Mucosa of stomach (tissue), 1 donor: ENCODE data around the gene CDK2AP2.

ENCODE experiments used
- H3K27me3 ChIP-seq: one replicate; pipeline ENCODE4 v1.7.0; 2013; ENCODE audit warnings: mild to moderate bottlenecking, low read length; ENCODE audit not compliant: control insufficient read depth, insufficient read depth
- H3K36me3 ChIP-seq: one replicate; pipeline ENCODE4 v1.7.0; 2013; ENCODE audit warnings: low read length; ENCODE audit not compliant: control insufficient read depth, insufficient read depth
- H3K4me1 ChIP-seq: one replicate; pipeline ENCODE4 v1.7.0; 2013; ENCODE audit warnings: mild to moderate bottlenecking, low read length; ENCODE audit not compliant: control insufficient read depth, insufficient read depth
- H3K4me3 ChIP-seq: one replicate; pipeline ENCODE4 v1.7.0; 2013; ENCODE audit warnings: low read length
- H3K9ac ChIP-seq: one replicate; pipeline ENCODE4 v1.7.0; 2013; ENCODE audit warnings: mild to moderate bottlenecking, low read length, moderate library complexity
- H3K9me3 ChIP-seq: one replicate; pipeline ENCODE4 v1.7.0; 2013; ENCODE audit warnings: mild to moderate bottlenecking, low read length, moderate library complexity; ENCODE audit not compliant: control insufficient read depth
- donor health status: Pancreatic carcinoma.

Gene CDK2AP2

GRCh38 chr11:67499808-67500483 is 8.0 kb downstream of the CDK2AP2 start:
- H3K4me3 ChIP-seq, result no peak overlapping the region
- H3K4me1 ChIP-seq, result peaks cover 8% of the 10 kb centered on the region
- H3K27me3 ChIP-seq, result no peaks in the 10 kb centered on the region
- no peaks in the 10 kb centered on the region for H3K9me3 ChIP-seq
- no peaks in the 10 kb centered on the region for H3K36me3 ChIP-seq
- no peak overlapping the region for H3K9ac ChIP-seq

DNA sequence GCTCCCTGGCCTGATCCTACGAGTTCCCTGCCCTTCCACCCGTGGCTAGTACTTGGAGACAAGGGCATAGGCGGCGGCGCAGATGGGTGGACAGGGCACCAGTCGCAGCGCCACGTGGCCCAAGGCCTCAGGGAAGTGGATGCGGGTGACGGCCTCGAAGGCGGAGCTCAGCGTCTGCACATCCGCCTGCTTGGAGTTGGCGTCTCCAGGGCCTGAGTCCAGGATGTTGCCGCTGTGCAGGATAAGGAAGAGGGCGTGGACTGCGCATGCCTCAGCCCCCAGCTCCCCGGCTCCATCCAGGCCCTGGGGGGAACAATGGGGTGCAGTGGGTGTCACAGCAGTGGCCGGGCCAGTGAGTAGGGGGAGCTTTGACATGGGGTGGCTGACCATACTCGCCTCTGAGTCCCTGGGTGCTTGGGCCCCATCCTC is 9.4 kb downstream of the CDK2AP2 start:
- no peak overlapping the region for H3K9ac ChIP-seq
- peaks cover 3% of the 10 kb centered on the region for H3K4me1 ChIP-seq
- no peak overlapping the region for H3K4me3 ChIP-seq
- H3K27me3 ChIP-seq, result no peaks in the 10 kb centered on the region
- H3K9me3 ChIP-seq, result no peaks in the 10 kb centered on the region
- no peaks in the 10 kb centered on the region for H3K36me3 ChIP-seq

DNA sequence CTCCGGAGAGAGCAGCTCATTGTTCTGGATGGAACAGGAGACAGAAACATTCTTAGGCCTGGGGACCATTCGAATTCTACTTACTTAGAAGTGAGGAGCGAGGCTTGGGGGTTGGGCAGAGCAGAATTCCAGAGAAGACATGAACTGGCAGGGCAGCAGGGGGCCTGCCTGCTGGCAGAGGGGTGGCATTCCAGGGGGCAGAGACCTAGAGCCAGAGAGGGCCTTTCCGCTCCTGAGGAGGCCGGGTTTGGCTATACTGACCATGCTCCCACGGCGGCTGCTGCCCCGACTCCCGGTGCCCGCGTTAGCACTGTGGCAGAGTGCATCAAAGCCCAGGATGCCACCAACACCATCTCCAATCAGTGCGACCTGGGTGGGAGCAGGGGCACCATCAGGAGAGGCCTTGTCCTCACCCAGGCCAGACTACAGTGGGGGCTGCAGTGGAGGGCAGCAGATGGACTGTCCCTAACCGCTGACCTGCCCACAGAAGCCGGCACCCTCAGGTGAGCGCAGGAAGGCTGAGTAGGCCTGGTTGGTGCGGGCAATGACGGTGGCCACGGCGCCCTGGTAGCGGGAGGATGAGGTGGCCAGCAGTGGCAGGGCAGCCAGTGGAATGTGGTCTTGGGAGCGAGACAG is 10.2 kb downstream of the CDK2AP2 start:
- no peaks in the 10 kb centered on the region for H3K27me3 ChIP-seq
- no peaks in the 10 kb centered on the region for H3K36me3 ChIP-seq
- H3K4me3 ChIP-seq, result no peak overlapping the region
- H3K4me1 ChIP-seq, result no peaks in the 10 kb centered on the region
- no peaks in the 10 kb centered on the region for H3K9me3 ChIP-seq
- no peak overlapping the region for H3K9ac ChIP-seq

- Histone ChIP-seq H3K27me3 (no peaks in the 10 kb centered on the region), H3K4me3 (no peak overlapping the region), H3K9me3 (no peaks in the 10 kb centered on the region), H3K36me3 (no peaks in the 10 kb centered on the region), H3K9ac (no peak overlapping the region), H3K4me1 (no peaks in the 10 kb centered on the region)
Measured at GRCh38 chr11:67496113-67496512, 11.8 kb downstream of the CDK2AP2 start.

- no peaks in the 10 kb centered on the region for H3K36me3 ChIP-seq
- H3K4me1 ChIP-seq, result no peaks in the 10 kb centered on the region
- no peaks in the 10 kb centered on the region for H3K9me3 ChIP-seq
- H3K9ac ChIP-seq, result no peak overlapping the region
- no peak overlapping the region for H3K4me3 ChIP-seq
- H3K27me3 ChIP-seq, result no peaks in the 10 kb centered on the region
Measured at GRCh38 chr11:67495234-67496005, 12.5 kb downstream of the CDK2AP2 start.

DNA sequence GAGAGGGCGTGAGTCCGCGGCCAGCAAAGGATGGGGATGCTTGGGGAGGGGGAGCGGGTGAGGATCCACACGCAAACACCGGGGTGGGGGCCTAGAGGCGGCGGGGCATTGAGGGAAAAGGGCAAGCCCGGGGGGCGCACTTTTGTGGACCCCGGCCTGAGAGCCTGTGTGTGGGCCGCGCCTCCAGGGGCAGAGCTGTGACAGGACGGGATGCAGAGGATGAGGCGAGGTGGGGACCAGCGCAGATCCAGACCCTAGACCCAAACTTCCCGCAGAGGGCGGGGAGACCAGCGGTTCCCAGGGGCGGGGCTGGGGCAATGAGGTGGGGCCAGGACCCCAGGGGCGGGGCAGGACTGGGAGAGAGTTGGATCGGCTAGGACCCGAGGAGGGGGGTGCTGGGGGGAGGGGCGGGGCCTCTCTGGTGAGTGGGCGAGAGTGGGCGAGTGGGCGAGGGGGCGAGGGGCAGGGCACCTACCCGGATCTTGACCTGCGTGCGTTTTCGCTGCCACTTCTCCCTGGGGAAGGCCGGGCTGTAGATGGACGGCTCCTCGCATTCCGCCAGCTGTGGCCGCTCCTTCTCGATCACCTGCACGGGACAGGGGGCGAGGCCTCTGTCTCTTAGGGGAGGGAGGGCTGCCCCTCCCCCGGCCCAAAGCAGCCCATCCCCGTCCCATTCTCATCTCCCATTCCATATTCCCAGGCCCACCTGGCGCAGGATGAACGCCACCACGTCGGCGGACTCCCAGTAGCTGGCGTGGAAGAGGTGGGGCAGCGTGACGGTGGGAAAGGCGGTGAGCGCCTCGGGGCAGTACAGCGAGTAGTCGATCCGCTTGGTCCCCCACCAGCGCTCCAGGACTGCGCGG is 13.4 kb downstream of the CDK2AP2 start:
- H3K9ac ChIP-seq, result no peak overlapping the region
- H3K27me3 ChIP-seq, result no peaks in the 10 kb centered on the region
- no peak overlapping the region for H3K4me3 ChIP-seq
- no peaks in the 10 kb centered on the region for H3K36me3 ChIP-seq
- H3K4me1 ChIP-seq, result no peaks in the 10 kb centered on the region
- H3K9me3 ChIP-seq, result no peaks in the 10 kb centered on the region

GRCh38 chr11:67493548-67494370 is 14.2 kb downstream of the CDK2AP2 start:
- H3K4me1 ChIP-seq, result no peaks in the 10 kb centered on the region
- no peaks in the 10 kb centered on the region for H3K36me3 ChIP-seq
- no peak overlapping the region for H3K9ac ChIP-seq
- H3K4me3 ChIP-seq, result no peak overlapping the region
- no peaks in the 10 kb centered on the region for H3K27me3 ChIP-seq
- no peaks in the 10 kb centered on the region for H3K9me3 ChIP-seq

DNA sequence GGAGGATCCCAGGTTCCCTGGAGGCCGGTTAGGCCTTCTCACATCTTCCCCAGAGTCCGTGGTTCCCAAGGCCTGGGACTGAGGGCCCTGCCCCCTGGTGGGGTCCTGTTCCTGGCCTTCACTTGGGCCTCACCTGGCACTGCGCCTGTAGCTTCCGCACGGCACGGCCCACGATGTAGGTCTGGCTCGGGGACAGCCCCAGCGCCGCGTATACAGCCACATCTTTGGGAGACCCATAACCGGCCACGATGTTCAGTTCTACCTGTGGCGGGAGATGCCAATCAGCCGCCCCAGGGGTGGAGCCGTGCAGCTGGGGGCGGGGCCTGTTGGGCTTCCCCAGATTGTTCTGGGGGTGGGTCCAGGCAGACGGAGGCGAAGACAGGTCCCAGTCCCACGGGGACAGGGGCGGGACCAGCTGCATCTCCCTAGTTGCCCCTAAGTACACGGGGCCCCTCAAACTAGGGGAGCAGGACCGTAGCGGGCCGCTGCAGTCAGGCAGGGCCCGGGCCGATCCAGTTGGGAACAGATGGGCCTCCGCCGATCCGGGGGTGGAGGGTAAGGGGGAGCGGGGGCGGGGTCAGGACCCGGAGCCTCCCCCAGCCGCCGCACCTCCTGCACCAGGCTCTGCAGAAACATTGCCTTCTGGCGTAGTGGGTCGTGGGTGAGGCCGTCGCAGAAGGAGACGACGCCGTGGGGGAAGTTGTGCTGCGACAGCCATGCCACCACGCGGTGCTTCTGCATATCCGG is 15.0 kb downstream of the CDK2AP2 start:
- H3K36me3 ChIP-seq, result no peaks in the 10 kb centered on the region
- no peaks in the 10 kb centered on the region for H3K4me1 ChIP-seq
- H3K9me3 ChIP-seq, result no peaks in the 10 kb centered on the region
- no peak overlapping the region for H3K9ac ChIP-seq
- H3K27me3 ChIP-seq, result no peaks in the 10 kb centered on the region
- H3K4me3 ChIP-seq, result no peak overlapping the region

DNA sequence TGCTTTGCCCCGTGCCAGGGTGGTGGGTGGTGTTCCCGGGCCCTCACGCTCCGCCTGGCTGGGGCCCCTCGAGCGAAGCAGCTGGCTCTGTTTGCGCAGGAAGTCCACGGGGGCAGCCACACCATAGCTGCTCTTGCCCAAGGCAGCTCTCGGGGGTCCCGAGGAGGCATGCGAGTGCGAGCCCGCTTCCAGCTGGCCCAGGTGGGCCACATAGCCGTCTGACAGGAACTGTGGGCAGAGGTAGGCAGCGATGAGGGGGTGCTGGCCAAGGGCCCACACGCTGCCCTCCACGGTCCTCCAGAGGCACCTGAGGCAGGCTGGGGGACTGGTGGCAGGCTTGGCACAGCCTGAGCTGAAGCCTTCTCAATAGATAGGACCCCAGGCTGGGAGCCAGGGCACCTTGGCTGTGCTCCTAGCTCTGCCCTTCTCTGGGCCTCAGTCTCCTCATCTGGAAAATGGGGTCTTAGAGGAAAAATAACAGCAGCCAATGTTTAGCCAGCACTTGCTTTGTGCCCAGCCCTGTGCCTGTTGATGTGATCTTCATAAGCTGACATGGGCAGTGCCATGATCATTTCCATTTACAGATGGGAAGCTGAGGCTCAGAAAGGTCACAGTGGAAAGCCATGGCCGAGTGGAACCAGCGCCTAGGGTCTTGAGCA is 15.8 kb downstream of the CDK2AP2 start:
- no peaks in the 10 kb centered on the region for H3K27me3 ChIP-seq
- H3K9me3 ChIP-seq, result no peaks in the 10 kb centered on the region
- H3K9ac ChIP-seq, result no peak overlapping the region
- no peak overlapping the region for H3K4me3 ChIP-seq
- H3K4me1 ChIP-seq, result no peaks in the 10 kb centered on the region
- H3K36me3 ChIP-seq, result no peaks in the 10 kb centered on the region

DNA sequence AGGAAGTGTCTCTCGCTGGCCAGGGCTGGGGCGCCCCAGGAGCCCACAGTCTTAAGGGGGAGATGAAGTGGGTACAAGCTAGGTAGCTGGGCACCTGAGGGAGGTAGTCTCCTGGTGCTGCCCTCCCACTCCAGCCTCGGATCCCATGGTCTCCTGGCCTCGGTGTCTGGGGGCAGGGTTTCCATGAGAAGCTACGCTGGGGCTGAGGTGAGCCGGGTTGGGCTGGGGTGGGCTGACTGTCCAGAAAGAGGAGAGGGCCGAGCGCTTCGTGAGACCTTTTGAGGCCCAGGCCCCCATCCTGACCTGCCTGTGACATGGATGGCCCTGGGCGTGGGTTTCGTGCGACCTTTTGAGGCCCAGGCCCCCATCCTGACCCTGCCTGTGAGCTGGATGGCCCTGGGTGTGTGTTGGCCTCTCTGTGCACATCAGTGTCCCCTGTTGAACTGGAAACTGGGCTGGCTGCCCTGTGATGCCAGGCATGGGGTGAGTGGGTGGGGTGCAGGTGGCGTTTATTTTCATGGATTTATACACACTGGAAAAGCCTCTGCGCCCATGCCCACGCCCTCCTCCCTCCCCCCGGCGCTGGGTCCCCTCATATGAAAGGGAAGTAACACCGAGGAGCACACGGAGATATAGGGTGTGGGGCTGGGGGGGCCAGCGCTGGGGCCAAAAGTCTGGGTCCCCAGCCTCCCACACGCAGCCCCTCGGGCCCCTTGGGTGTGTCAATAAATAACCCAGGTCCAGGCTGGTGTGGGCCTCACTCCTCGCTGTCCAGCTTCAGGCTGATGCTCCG is 16.5 kb downstream of the CDK2AP2 start:
- no peak overlapping the region for H3K4me3 ChIP-seq
- no peak overlapping the region for H3K9ac ChIP-seq
- peaks cover under 1% of the 10 kb centered on the region for H3K4me1 ChIP-seq
- H3K27me3 ChIP-seq, result no peaks in the 10 kb centered on the region
- no peaks in the 10 kb centered on the region for H3K36me3 ChIP-seq
- no peaks in the 10 kb centered on the region for H3K9me3 ChIP-seq
